HEK293 (cell line): ENCODE measurements around the gene RTP3.
A peak's percentile ranks its signal among the peaks of the same experiment; 100 is the strongest.

Source experiments
- CTCF ChIA-PET: fragments of 350-600 bp; formaldehyde crosslinking; extraction: SDS; loops from one replicate; lab custom pipeline; 2021; ENCODE audit warnings: antibody characterized with exemption; lab: Yijun Ruan, JAX
- POLR2A ChIA-PET: fragments of 300-600 bp; formaldehyde crosslinking; extraction: SDS; loops from one replicate; lab custom pipeline; 2020; ENCODE audit warnings: antibody characterized with exemption, inconsistent platforms; lab: Yijun Ruan, JAX
- H3K27ac ChIP-seq: fragments of 200-500 bp; sonication (Bioruptor generic); 2 replicates; pipeline ENCODE4 v1.5.1; 2014; ENCODE audit warnings: low read depth, low read length, control low read depth, inconsistent platforms; ENCODE audit errors: extremely low read depth
- H3K36me3 ChIP-seq, 2 experiments: fragments of 200-500 bp in 1 of 2; sonication (Bioruptor generic) in 1 of 2; 1 replicate in 1 of 2; 2 replicates in 1 of 2; pipeline ENCODE4 v1.5.1; 2014 to 2017; ENCODE audit warnings: inconsistent platforms in 2 of 2, low read length in 2 of 2; ENCODE audit not compliant: control insufficient read depth in 2 of 2, insufficient read depth in 1 of 2
- H3K4me1 ChIP-seq: fragments of 200-500 bp; sonication (Bioruptor generic); 2 replicates; pipeline ENCODE4 v1.5.1; 2014; ENCODE audit warnings: mild to moderate bottlenecking, low read length, inconsistent platforms; ENCODE audit not compliant: control insufficient read depth, insufficient read depth
- H3K4me3 ChIP-seq: 2 replicates; pipeline ENCODE4 v1.5.1; 2011; ENCODE audit warnings: low read depth, mild to moderate bottlenecking, control low read depth, low read length, moderate library complexity
- H3K9me3 ChIP-seq: fragments of 200-500 bp; sonication (Bioruptor generic); 2 replicates; pipeline ENCODE4 v1.5.1; 2014; ENCODE audit warnings: low read depth, low read length, inconsistent platforms; ENCODE audit not compliant: control insufficient read depth, insufficient read depth
- EGR2 ChIP-seq: fragments of 450-650 bp; formaldehyde crosslinking; IDR thresholded peaks from 2 replicates; pipeline ENCODE4 v1.5.1; 2016; ENCODE audit warnings: low read depth, missing biosample characterization, missing genetic modification characterization
- KLF1 ChIP-seq: fragments of 450-650 bp; formaldehyde crosslinking; IDR thresholded peaks from 2 replicates; pipeline ENCODE4 v1.5.1; 2016; ENCODE audit warnings: missing biosample characterization, missing genetic modification characterization
- YY2 ChIP-seq: fragments of 450-650 bp; formaldehyde crosslinking; IDR thresholded peaks from 2 replicates; pipeline ENCODE4 v1.5.1; 2016; ENCODE audit warnings: missing biosample characterization, missing genetic modification characterization
- ZBTB11 ChIP-seq: fragments of 450-650 bp; formaldehyde crosslinking; conservative IDR thresholded peaks from 2 replicates; pipeline ENCODE4 v1.5.1; 2016; ENCODE audit warnings: low read depth, missing biosample characterization, missing genetic modification characterization
- ZBTB20 ChIP-seq: fragments of 450-650 bp; formaldehyde crosslinking; IDR thresholded peaks from 2 replicates; pipeline ENCODE4 v1.5.1; 2016; ENCODE audit warnings: missing biosample characterization, missing genetic modification characterization
- ZFHX2 ChIP-seq: fragments of 450-650 bp; formaldehyde crosslinking; conservative IDR thresholded peaks from 2 replicates; pipeline ENCODE4 v1.5.1; 2016; ENCODE audit warnings: missing biosample characterization, missing genetic modification characterization
- ZNF133 ChIP-seq: fragments of 450-650 bp; formaldehyde crosslinking; IDR thresholded peaks from 2 replicates; pipeline ENCODE4 v1.5.1; 2016; ENCODE audit warnings: missing biosample characterization, missing genetic modification characterization
- ZNF18 ChIP-seq: fragments of 450-650 bp; formaldehyde crosslinking; IDR thresholded peaks from 2 replicates; pipeline ENCODE4 v1.5.1; 2016; ENCODE audit warnings: missing biosample characterization, missing genetic modification characterization
- ZNF266 ChIP-seq: fragments of 450-650 bp; formaldehyde crosslinking; IDR thresholded peaks from 2 replicates; pipeline ENCODE4 v1.5.1; 2016; ENCODE audit warnings: missing biosample characterization, missing genetic modification characterization, low read depth
- ZNF292 ChIP-seq: fragments of 450-650 bp; formaldehyde crosslinking; IDR thresholded peaks from 2 replicates; pipeline ENCODE4 v1.5.1; 2016; ENCODE audit warnings: low read depth, missing biosample characterization, missing genetic modification characterization, borderline replicate concordance
- ZNF335 ChIP-seq: fragments of 450-650 bp; formaldehyde crosslinking; conservative IDR thresholded peaks from 2 replicates; pipeline ENCODE4 v1.5.1; 2016; ENCODE audit warnings: missing biosample characterization, missing genetic modification characterization
- ZNF366 ChIP-seq: fragments of 450-650 bp; formaldehyde crosslinking; conservative IDR thresholded peaks from 2 replicates; pipeline ENCODE4 v1.5.1; 2016; ENCODE audit warnings: missing biosample characterization, missing genetic modification characterization
- ZNF530 ChIP-seq: fragments of 450-650 bp; formaldehyde crosslinking; IDR thresholded peaks from 2 replicates; pipeline ENCODE4 v1.5.1; 2016; ENCODE audit warnings: low read depth, missing biosample characterization, missing genetic modification characterization
- ZNF621 ChIP-seq: fragments of 450-650 bp; formaldehyde crosslinking; IDR thresholded peaks from 2 replicates; pipeline ENCODE4 v1.5.1; 2017; ENCODE audit warnings: missing biosample characterization, missing genetic modification characterization
- ZNF776 ChIP-seq: fragments of 450-650 bp; formaldehyde crosslinking; IDR thresholded peaks from 2 replicates; pipeline ENCODE4 v1.5.0; 2017; ENCODE audit warnings: missing biosample characterization, missing genetic modification characterization, borderline replicate concordance
- TF ChIP-seq, protein P1 (sequence below): fragments of 450-650 bp; formaldehyde crosslinking; IDR thresholded peaks from 2 replicates; pipeline ENCODE4 v1.5.1; 2016; ENCODE audit warnings: missing biosample characterization, missing genetic modification characterization
- TF ChIP-seq, protein P2 (sequence below): fragments of 450-650 bp; formaldehyde crosslinking; IDR thresholded peaks from 2 replicates; pipeline ENCODE4 v1.5.1; 2016; ENCODE audit warnings: missing biosample characterization, missing genetic modification characterization
- TF ChIP-seq, protein P3 (sequence below): fragments of 450-650 bp; formaldehyde crosslinking; IDR thresholded peaks from 2 replicates; pipeline ENCODE4 v1.5.1; 2016; ENCODE audit warnings: missing biosample characterization, missing genetic modification characterization

Gene RTP3

DNA sequence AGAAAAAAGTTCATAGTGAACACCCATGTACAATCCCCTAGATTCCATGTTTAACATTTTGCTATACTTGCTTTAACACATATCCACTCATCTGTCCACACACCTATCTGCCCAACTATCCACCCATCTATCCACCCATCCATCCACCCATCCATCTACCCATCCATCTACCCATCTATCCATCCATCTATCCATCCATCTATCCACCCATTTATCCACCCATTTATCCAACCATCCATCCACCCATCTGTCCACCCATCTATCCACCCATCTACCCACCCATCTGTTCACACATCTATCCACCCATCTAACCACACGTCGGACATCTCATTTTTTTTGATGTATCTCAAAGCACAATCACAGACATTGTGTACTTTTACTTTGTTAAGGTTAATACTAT lies 25.8 kb downstream of the RTP3 start:
- H3K4me1 ChIP-seq = no peaks in the 10 kb centered on the region
- TF ChIP-seq ZNF366 (tag by site-specific recombination) (peak; percentile 55), ZFHX2 (tag by site-specific recombination) (0 out of 2 replicates have a peak, but pooled peaks have one; percentile 26), ZNF621 (tag by site-specific recombination) (no peak), ZNF133 (tag by site-specific recombination) (no peak), EGR2 (tag by site-specific recombination) (peak; percentile 84)
- TF ChIP-seq, all 188 proteins: peak for 3
- H3K4me3 ChIP-seq = no peak overlapping the region
- CTCF ChIA-PET = no interaction called here
- no peak overlapping the region for H3K27ac ChIP-seq
- no peaks in the 10 kb centered on the region for H3K9me3 ChIP-seq
- H3K36me3 ChIP-seq = no peaks in the 10 kb centered on the region
- POLR2A ChIA-PET = no interaction called here

- Histone ChIP-seq H3K36me3 (no peaks in the 10 kb centered on the region), H3K27ac (no peak overlapping the region), H3K4me3 (no peak overlapping the region), H3K4me1 (no peaks in the 10 kb centered on the region), H3K9me3 (no peaks in the 10 kb centered on the region)
- TF ChIP-seq KLF1 (tag by site-specific recombination) (no peak), ZNF335 (no peak)
- TF ChIP-seq, protein P1, sequence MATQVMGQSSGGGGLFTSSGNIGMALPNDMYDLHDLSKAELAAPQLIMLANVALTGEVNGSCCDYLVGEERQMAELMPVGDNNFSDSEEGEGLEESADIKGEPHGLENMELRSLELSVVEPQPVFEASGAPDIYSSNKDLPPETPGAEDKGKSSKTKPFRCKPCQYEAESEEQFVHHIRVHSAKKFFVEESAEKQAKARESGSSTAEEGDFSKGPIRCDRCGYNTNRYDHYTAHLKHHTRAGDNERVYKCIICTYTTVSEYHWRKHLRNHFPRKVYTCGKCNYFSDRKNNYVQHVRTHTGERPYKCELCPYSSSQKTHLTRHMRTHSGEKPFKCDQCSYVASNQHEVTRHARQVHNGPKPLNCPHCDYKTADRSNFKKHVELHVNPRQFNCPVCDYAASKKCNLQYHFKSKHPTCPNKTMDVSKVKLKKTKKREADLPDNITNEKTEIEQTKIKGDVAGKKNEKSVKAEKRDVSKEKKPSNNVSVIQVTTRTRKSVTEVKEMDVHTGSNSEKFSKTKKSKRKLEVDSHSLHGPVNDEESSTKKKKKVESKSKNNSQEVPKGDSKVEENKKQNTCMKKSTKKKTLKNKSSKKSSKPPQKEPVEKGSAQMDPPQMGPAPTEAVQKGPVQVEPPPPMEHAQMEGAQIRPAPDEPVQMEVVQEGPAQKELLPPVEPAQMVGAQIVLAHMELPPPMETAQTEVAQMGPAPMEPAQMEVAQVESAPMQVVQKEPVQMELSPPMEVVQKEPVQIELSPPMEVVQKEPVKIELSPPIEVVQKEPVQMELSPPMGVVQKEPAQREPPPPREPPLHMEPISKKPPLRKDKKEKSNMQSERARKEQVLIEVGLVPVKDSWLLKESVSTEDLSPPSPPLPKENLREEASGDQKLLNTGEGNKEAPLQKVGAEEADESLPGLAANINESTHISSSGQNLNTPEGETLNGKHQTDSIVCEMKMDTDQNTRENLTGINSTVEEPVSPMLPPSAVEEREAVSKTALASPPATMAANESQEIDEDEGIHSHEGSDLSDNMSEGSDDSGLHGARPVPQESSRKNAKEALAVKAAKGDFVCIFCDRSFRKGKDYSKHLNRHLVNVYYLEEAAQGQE = peak; percentile 52; the same call in 1 of the 2 replicates
- ChIA-PET POLR2A (no interaction called here), CTCF (no interaction called here)
These were observed 26.2 kb downstream of the RTP3 start for GRCh38 chr3:46524008-46524407.

DNA sequence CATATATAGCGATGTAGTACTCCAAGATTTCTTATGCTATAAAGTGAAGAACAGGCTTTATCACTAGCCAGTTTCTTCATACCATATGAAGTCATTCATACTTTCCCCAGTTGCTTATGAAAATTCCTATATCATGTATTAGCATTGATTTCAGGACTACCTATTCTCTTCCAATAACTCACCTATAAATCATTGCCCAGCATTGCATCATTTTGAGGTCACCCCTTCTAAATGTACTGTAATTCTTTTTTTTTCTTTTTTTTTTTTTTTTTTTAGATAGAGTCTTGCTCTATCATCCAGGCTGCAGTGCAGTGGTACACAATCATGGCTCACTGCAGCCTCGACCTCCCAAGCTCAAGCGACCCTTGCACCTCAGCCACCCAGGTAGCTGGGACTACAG lies 27.1 kb downstream of the RTP3 start:
- no peaks in the 10 kb centered on the region for H3K36me3 ChIP-seq
- H3K9me3 ChIP-seq = no peaks in the 10 kb centered on the region
- no peak overlapping the region for H3K27ac ChIP-seq
- ChIA-PET POLR2A (no interaction called here), CTCF (interaction anchor here (1.9 kb wide), 1 partner anchor 36 kb away, joined by 7 read pairs; no protein-coding TSS in a partner anchor)
- H3K4me3 ChIP-seq = no peak overlapping the region
- H3K4me1 ChIP-seq = no peaks in the 10 kb centered on the region
- TF ChIP-seq ZNF18 = no peak
- TF ChIP-seq YY2 = no peak
- TF ChIP-seq ZBTB11 (tag by site-specific recombination) = no peak
- no peak for TF ChIP-seq ZBTB20 (tag by site-specific recombination)
- TF ChIP-seq, protein P2, sequence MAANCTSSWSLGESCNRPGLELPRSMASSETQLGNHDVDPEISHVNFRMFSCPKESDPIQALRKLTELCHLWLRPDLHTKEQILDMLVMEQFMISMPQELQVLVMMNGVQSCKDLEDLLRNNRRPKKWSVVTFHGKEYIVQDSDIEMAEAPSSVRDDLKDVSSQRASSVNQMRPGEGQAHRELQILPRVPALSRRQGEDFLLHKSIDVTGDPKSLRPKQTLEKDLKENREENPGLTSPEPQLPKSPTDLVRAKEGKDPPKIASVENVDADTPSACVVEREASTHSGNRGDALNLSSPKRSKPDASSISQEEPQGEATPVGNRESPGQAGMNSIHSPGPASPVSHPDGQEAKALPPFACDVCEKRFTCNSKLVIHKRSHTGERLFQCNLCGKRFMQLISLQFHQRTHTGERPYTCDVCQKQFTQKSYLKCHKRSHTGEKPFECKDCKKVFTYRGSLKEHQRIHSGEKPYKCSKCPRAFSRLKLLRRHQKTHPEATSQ (tag by site-specific recombination) = no peak
- no peak for TF ChIP-seq ZNF530 (tag by site-specific recombination)
- no peak for TF ChIP-seq ZNF621 (tag by site-specific recombination)
- no peak for TF ChIP-seq ZNF292 (tag by site-specific recombination)
- TF ChIP-seq ZNF776 (tag by site-specific recombination) = no peak
- TF ChIP-seq ZNF266 (tag by site-specific recombination) = no peak
- TF ChIP-seq, protein P3, sequence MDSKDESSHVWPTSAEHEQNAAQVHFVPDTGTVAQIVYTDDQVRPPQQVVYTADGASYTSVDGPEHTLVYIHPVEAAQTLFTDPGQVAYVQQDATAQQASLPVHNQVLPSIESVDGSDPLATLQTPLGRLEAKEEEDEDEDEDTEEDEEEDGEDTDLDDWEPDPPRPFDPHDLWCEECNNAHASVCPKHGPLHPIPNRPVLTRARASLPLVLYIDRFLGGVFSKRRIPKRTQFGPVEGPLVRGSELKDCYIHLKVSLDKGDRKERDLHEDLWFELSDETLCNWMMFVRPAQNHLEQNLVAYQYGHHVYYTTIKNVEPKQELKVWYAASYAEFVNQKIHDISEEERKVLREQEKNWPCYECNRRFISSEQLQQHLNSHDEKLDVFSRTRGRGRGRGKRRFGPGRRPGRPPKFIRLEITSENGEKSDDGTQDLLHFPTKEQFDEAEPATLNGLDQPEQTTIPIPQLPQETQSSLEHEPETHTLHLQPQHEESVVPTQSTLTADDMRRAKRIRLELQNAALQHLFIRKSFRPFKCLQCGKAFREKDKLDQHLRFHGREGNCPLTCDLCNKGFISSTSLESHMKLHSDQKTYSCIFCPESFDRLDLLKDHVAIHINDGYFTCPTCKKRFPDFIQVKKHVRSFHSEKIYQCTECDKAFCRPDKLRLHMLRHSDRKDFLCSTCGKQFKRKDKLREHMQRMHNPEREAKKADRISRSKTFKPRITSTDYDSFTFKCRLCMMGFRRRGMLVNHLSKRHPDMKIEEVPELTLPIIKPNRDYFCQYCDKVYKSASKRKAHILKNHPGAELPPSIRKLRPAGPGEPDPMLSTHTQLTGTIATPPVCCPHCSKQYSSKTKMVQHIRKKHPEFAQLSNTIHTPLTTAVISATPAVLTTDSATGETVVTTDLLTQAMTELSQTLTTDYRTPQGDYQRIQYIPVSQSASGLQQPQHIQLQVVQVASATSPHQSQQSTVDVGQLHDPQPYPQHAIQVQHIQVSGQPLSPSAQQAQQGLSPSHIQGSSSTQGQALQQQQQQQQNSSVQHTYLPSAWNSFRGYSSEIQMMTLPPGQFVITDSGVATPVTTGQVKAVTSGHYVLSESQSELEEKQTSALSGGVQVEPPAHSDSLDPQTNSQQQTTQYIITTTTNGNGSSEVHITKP = no peak
